Hematopoietic multipotent progenitor cell treated with erythropoietin and hydrocortisone succinate and interleukin-3 and kit ligand, for 15 days (in vitro differentiated cells): Measurements from ENCODE around the gene EYS.
"Not testable (repeated sequence)": the region's sequence is repeated elsewhere in the genome, so short reads cannot be mapped to it uniquely, and the experiment has no call there.

Source experiments
- DNase-seq: peaks from one replicate; pipeline ENCODE4 v3.0.0-alpha.2; 2015; ENCODE audit warnings: low spot score

EYS gene

GRCh38 chr6:65452333-65452732 lies 254.7 kb downstream of the EYS start:
- DNase-seq = no peak

- no peak for DNase-seq
These were observed 256.6 kb downstream of the EYS start for GRCh38 chr6:65450451-65450850.

- DNase-seq = no peak
These were observed 257.1 kb downstream of the EYS start for GRCh38 chr6:65449926-65450325.

- DNase-seq = no peak
These were observed 258.2 kb downstream of the EYS start for GRCh38 chr6:65448866-65449265.

GRCh38 chr6:65436281-65436680 lies 270.7 kb downstream of the EYS start:
- no peak for DNase-seq

- no peak for DNase-seq
These were observed 290.4 kb downstream of the EYS start for GRCh38 chr6:65416621-65417020.

- no peak for DNase-seq
These were observed 296.7 kb downstream of the EYS start for GRCh38 chr6:65410309-65410708.

GRCh38 chr6:65402564-65402963 lies 304.5 kb downstream of the EYS start:
- DNase-seq = no peak

- DNase-seq = no peak
These were observed 307.5 kb downstream of the EYS start for GRCh38 chr6:65399355-65400084.

GRCh38 chr6:65398851-65399250 lies 308.2 kb downstream of the EYS start:
- no peak for DNase-seq

GRCh38 chr6:65350530-65350929 lies 356.5 kb downstream of the EYS start:
- no peak for DNase-seq

- not testable (repeated sequence) for DNase-seq
These were observed 404.4 kb downstream of the EYS start for GRCh38 chr6:65302655-65303054.

GRCh38 chr6:65299236-65299635 lies 407.8 kb downstream of the EYS start:
- DNase-seq = no peak

GRCh38 chr6:65295812-65296211 lies 411.2 kb downstream of the EYS start:
- DNase-seq = no peak

GRCh38 chr6:65289491-65289890 lies 417.5 kb downstream of the EYS start:
- DNase-seq = no peak

GRCh38 chr6:65285275-65285674 lies 421.8 kb downstream of the EYS start:
- DNase-seq = no peak

GRCh38 chr6:65280060-65280459 lies 427.0 kb downstream of the EYS start:
- DNase-seq = no peak

GRCh38 chr6:65262241-65262640 lies 444.8 kb downstream of the EYS start:
- DNase-seq = no peak

GRCh38 chr6:65259982-65260381 lies 447.0 kb downstream of the EYS start:
- no peak for DNase-seq

GRCh38 chr6:65259059-65259458 lies 448.0 kb downstream of the EYS start:
- no peak for DNase-seq

GRCh38 chr6:65253041-65253440 lies 454.0 kb downstream of the EYS start:
- DNase-seq = no peak

GRCh38 chr6:65248101-65248610 lies 458.9 kb downstream of the EYS start:
- DNase-seq = no peak

- no peak for DNase-seq
These were observed 475.4 kb downstream of the EYS start for GRCh38 chr6:65231616-65232015.

- no peak for DNase-seq
These were observed 477.2 kb downstream of the EYS start for GRCh38 chr6:65229825-65230224.
